NK-92 (cell line): ENCODE results near the gene CFAP299.

Experiments used
- DNase-seq: peaks from one replicate; lab custom pipeline; 2025; ENCODE audit not compliant: unreplicated experiment; lab: John Stamatoyannopoulos, UW

CFAP299 gene

GRCh38 chr4:80806472-80806871 lies 470.9 kb downstream of the CFAP299 start:
- DNase-seq, result no peak

- DNase-seq, result no peak
Measured at GRCh38 chr4:80809039-80809729, 473.7 kb downstream of the CFAP299 start.

GRCh38 chr4:80811406-80811805 lies 475.9 kb downstream of the CFAP299 start:
- DNase-seq, result no peak

GRCh38 chr4:80812145-80812544 lies 476.6 kb downstream of the CFAP299 start:
- no peak for DNase-seq

- DNase-seq, result no peak
Measured at GRCh38 chr4:80814266-80814665, 478.7 kb downstream of the CFAP299 start.

- DNase-seq, result no peak
Measured at GRCh38 chr4:80831383-80832361, 496.1 kb downstream of the CFAP299 start.

- DNase-seq, result no peak
Measured at GRCh38 chr4:80839281-80839680, 503.8 kb downstream of the CFAP299 start.

GRCh38 chr4:80839792-80840191 lies 504.3 kb downstream of the CFAP299 start:
- no peak for DNase-seq

GRCh38 chr4:80840396-80840795 lies 504.9 kb downstream of the CFAP299 start:
- DNase-seq, result no peak

GRCh38 chr4:80841587-80842281 lies 506.2 kb downstream of the CFAP299 start:
- no peak for DNase-seq

GRCh38 chr4:80846210-80846609 lies 510.7 kb downstream of the CFAP299 start:
- no peak for DNase-seq

- DNase-seq, result no peak
Measured at GRCh38 chr4:80852061-80852460, 516.5 kb downstream of the CFAP299 start.

- no peak for DNase-seq
Measured at GRCh38 chr4:80873571-80873970, 538.0 kb downstream of the CFAP299 start.

- DNase-seq, result no peak
Measured at GRCh38 chr4:80874979-80875378, 539.4 kb downstream of the CFAP299 start.

GRCh38 chr4:80875642-80876041 lies 540.1 kb downstream of the CFAP299 start:
- DNase-seq, result no peak

GRCh38 chr4:80876810-80877209 lies 541.3 kb downstream of the CFAP299 start:
- no peak for DNase-seq

- no peak for DNase-seq
Measured at GRCh38 chr4:80878218-80878617, 542.7 kb downstream of the CFAP299 start.

- no peak for DNase-seq
Measured at GRCh38 chr4:80897537-80898303, 562.2 kb downstream of the CFAP299 start.

GRCh38 chr4:80900908-80901307 lies 565.4 kb downstream of the CFAP299 start:
- DNase-seq, result no peak

- no peak for DNase-seq
Measured at GRCh38 chr4:80903020-80903419, 567.5 kb downstream of the CFAP299 start.

- no peak for DNase-seq
Measured at GRCh38 chr4:80909938-80910337, 574.4 kb downstream of the CFAP299 start.
